ENCODE results near the gene SELENBP1. TPM values are rescaled to one million over a fixed set of nuclear protein-coding genes. Genes with fewer than 3 reads are reported as not detected.
A peak's percentile ranks its signal among the peaks of the same experiment; 100 is the strongest.

The SELENBP1 gene
- total and polyA plus RNA-seq, 2 of the 13 experiments (the other 11 are each of a cell fraction or from before 2014, with no cell fraction given) = 27.8 to 29.0 TPM

GRCh38 chr1:151373196-151373595, 691 bp upstream of the SELENBP1 start (continued):
- TF ChIP-seq ATF2 (CRISPR knock-in tag; IDR thresholded peaks at IDR 0.05) = no peak
- TF ChIP-seq ZNF10 (CRISPR knock-in tag; IDR thresholded peaks at IDR 0.05; ENCODE audit: borderline replicate concordance, low read depth) = no peak
- no peak for TF ChIP-seq AGO1 (IDR thresholded peaks at IDR 0.05; ENCODE audit: low read depth, low read length, poor library complexity, severe bottlenecking)
- TF ChIP-seq SNRNP70 (IDR thresholded peaks at IDR 0.05; ENCODE audit: low read depth, low read length) = no peak
- no peak for TF ChIP-seq ZNF207 (IDR thresholded peaks at IDR 0.05; ENCODE audit: borderline replicate concordance)
- no peak for TF ChIP-seq PAWR (CRISPR knock-in tag; IDR thresholded peaks at IDR 0.05; ENCODE audit: borderline replicate concordance)
- no peak for TF ChIP-seq ZNF777 (CRISPR knock-in tag; IDR thresholded peaks at IDR 0.05)

- Histone ChIP-seq H3K36me3 (replicated peaks in 1 of 2; ENCODE audit: control insufficient read depth in 1 of 2, insufficient read depth in 2 of 2, low read length in 2 of 2) (peaks cover 2% of the 10 kb centered on the region in 2 experiments; a peak in 2 of 5 replicates), H3K4me2 (ENCODE audit: low read depth, low read length) (peak overlapping the region; percentile 98), H4K20me1 (ENCODE audit: insufficient read depth, low read length) (no peaks in the 10 kb centered on the region), H3K9me3 (ENCODE audit: low read length) (no peaks in the 10 kb centered on the region), H3K79me2 (ENCODE audit: insufficient read depth, low read length) (peaks cover 5% of the 10 kb centered on the region), H3K4me1 (ENCODE audit: insufficient read depth, low read length) (peaks cover 41% of the 10 kb centered on the region), H3K27me3 (ENCODE audit: control insufficient read depth in 1 of 2, insufficient read depth in 2 of 2, low read length in 2 of 2) (no peaks in the 10 kb centered on the region; a peak in 1 of 5 replicates), H3K4me3 (replicated peaks in 1 of 3; ENCODE audit: insufficient read depth in 1 of 3, low read depth in 2 of 3, low read length in 3 of 3) (peak overlapping the region; percentile 61 to 79 (median 70)), H2AFZ (ENCODE audit: low read length) (no peak overlapping the region), H3K9ac (ENCODE audit: insufficient read depth, low read depth, low read length) (peak overlapping the region; percentile 67), H3K27ac (ENCODE audit: extremely low read length, insufficient read depth, low read length) (peak overlapping the region; percentile 82)
- ATAC-seq = peak; percentile 15; the same call in 2 of the 3 replicates
- 47% methylated on average over 6 of the region's 9 CpGs for WGBS (ENCODE audit: low lambda C conversion rate)
- BruUV-seq (replicated peaks) = no TSS peak
- 0 out of 2 replicates have a peak, but pooled peaks have one; percentile 28 for TF ChIP-seq POLR2AphosphoS5 (IDR thresholded peaks at IDR 0.05; ENCODE audit: low read depth, low read length)
- no peak for TF ChIP-seq RFXAP (CRISPR knock-in tag; IDR thresholded peaks at IDR 0.05; ENCODE audit: borderline replicate concordance)
- no peak for TF ChIP-seq HDAC1 (CRISPR knock-in tag; IDR thresholded peaks at IDR 0.05)
- FAIRE-seq = peak; percentile 12
- intact Hi-C loops (cut with micrococcal nuclease; ENCODE audit: unreplicated experiment) = loop anchor here (1.0 to 2.0 kb wide), 2 partner anchors 19 to 25 kb away; partner anchors contain the start of gene RFX5
- in situ Hi-C loops (cut with HindIII; ENCODE audit: extremely low pct_ligation_motif_present, low pct_unique_long_range_greater_than_20kb) = no loop called here
- ChIA-PET POLR2A (interaction anchor here (0.5 to 2.2 kb wide), 12 partner anchors 12 to 459 kb away, joined by 3 to 24 read pairs (median 6); partner anchors contain the start of genes LYSMD1, PI4KB, PSMB4 and RFX5), CTCF (ENCODE audit: low intra/inter-chr PET ratio, low total read pairs) (no interaction called here)
- no peak for DNase-seq (ENCODE audit: low spot score)
These were observed 991 bp downstream of the SELENBP1 start for GRCh38 chr1:151371370-151372057.
